GM18499 (cell line): Measurements from ENCODE around the gene GC.
"Not testable (repeated sequence)": the region's sequence is repeated elsewhere in the genome, so short reads cannot be mapped to it uniquely, and the experiment has no call there.

Experiments
- ATAC-seq: cut with Tn5 transposase; IDR thresholded peaks from one replicate; pipeline ENCODE4 v1.9.1; 2021; ENCODE audit warnings: moderate number of reproducible peaks; ENCODE audit not compliant: insufficient read depth, unreplicated experiment

The GC gene, protein sequence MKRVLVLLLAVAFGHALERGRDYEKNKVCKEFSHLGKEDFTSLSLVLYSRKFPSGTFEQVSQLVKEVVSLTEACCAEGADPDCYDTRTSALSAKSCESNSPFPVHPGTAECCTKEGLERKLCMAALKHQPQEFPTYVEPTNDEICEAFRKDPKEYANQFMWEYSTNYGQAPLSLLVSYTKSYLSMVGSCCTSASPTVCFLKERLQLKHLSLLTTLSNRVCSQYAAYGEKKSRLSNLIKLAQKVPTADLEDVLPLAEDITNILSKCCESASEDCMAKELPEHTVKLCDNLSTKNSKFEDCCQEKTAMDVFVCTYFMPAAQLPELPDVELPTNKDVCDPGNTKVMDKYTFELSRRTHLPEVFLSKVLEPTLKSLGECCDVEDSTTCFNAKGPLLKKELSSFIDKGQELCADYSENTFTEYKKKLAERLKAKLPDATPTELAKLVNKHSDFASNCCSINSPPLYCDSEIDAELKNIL

DNA sequence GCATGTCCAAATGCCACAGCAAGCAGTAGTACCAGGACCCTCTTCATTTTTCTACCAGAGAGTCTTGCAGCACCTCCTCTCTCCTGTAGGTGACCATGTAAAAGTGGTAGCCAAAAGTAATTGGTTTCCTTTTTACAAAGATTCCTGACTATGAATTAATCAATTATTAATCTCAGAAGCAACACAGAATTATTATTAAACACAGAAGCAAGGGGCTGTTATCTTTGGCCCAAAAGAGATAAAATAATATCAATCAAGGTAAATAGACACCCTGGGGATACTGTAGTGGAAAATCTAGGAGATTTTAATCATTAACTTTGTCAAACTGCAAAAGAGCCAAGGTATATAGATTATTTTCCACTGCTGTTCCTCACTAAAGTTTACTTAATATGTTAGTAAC, at the start of gene GC:
TSS of gene GC (minus strand) at position 108 of the 400 bp plus-strand sequence. CDS start at position 47, 61 bp downstream.
- no peak for ATAC-seq

DNA sequence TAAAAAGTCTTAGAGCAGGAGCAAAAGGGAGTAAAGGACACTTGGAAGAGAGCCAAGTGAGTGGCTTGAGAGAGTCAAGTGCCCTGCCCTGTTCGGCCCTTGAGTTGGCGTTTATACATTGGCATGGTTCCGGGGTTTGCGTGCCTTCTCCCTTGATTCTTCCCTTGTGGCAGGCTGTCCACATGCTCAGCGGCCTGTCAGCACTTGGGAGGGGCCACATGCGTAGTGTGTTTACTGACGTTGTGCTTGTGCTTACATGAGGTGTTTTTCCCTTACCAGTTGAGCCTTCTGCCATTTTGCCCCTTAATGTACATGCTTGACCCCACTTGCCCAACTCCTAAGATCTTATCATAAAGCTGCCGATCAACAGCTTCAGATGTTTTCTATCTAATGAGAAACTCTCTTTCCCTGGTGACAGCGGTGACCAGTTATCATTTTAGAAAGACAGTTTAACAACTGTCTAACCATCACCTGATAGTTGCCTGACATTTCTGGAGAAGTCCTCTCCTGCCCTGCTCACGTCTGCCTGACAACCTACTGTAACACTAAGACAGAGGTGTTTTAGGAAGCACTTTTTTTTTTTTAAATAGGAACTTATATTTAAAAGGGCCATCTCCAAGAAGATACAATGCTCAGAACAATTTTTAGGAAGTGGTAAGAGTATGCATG, 49.5 kb upstream of the GC start:
- ATAC-seq: no peak

DNA sequence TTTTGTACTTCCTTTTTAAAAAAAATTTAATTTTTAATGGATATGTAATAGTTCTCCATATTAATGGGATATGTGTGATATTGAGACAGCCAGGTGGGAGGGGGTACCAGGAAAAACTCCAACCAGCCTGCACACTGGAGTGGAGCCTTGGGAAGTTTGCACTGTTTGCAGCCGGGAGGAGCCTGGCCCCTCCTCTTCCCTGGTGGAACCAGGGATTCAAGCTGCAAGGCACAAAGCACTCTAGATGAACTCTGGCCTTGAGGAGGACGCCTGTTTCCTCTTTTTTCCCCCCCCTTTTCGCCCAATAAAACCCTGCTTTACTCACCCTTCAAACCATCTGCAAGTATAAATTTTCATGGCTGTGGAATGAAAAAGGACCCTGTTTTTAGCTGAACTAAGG, 48.2 kb upstream of the GC start:
- ATAC-seq: no peak

DNA sequence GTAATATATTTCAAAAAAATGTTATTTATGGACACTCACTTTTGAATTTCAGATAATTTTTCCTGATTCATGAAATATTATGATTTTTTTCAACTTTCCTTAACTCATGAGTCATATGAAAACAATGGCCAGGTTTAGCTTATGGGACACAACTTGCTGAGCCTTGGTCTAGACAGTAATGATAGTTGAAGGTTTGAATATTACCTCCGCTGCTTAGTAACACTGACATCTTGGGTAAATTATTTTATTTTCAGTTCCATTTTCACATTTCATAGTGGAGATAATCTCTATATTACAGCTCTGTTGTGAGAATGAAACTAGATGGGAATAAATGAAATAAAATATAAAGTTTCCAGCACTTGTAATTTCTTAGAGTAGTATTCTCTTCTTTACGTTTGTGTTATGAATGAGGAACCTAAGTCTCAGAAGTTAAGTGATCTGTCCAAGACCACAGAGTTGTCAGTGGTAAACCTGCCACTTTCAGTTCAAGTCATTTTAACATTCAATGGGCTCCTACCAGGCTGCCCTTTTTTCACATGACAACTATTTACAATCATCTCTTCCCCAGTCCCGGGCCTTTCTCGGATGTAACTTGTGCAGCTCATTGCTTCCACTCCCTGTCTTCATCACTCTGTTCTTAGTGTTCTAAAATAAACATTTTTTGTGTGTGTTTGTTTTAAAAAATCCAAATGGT, 46.8 kb upstream of the GC start:
- ATAC-seq: no peak

DNA sequence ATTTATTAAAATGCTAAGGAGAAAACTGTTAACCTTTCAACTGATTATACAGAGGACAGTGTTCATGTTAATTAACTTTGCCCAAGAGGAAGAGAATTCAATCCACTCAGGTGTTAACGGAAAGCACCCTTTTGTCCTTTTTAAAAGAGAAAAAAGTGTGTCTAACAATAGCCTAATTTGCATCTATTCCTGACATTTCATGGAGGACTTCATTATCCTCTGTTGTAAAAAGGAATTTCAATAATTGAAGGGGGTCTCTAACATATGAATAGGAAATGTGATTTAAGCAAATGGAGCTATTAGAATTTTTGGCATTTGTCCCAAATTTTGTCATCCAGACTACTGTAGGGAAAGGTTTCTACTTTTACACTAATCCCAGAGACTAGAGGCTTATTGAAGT, 44.6 kb upstream of the GC start:
- ATAC-seq: no peak

DNA sequence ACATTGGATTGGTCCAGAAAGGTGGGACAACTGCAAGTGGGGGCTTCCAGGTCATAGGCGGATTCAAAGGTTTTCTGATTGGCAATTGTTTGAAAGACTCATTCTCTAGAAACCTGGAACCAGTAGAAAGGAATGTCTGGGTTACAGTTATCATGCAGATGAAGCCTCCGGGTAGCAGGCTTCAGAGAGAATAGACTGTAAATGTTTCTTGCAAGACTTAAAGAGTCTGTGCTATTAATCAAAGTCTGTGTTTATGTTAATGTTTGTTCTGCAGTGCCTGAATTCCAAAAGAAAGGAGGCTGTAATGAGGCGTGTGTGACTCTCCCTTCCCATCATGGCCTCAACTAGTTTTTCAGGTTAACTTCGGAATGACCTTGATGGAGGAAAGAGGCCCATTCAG, 43.9 kb upstream of the GC start:
- no peak for ATAC-seq

DNA sequence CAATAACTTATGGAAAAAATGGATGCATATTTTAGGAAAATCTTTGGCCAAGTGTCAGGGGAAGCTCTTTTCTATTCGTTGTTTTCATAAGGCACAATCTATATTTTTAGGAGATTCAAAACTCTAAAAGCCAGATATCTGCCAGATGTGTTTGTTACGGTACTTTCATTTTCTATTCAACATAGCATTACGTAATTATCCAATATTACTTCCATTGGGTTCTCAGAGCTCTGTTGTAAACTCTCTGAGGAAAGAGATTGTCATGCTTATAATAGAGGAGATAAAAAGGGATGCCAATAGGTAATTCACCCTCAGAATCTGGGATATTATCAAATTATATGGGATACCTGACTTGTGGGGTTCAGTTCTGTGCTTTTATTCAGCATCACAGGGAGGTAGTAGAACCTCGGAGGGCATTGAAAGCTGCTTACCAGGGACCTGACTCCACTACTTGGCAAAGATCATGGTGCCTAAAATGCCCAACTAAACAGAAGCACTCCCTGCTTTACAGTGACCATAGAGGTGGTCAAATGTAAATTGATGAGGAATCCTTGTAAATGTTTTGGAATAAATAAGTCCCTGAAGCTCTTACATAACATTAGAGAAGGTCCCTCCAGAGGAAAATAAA, 32.9 kb upstream of the GC start:
- ATAC-seq: no peak

DNA sequence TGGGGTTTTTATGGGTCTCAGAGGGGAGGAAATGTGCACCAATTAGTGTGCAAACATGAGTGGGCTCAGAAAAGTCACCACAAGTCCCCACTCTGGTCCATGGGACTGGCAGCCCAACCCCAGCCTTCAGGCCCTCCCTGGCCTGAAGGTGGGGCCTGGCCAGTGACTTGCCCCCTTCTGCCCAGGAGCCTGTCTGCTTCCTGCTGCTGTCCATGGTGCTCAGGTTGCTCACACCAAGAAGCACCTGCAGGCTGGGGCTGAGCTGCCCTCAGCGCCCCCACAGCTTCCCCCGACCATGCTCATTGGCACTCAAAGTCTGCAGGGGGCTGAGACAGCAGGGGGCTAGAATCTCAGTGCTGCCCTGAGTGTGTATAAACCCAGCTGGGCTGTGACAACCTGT, 30.6 kb upstream of the GC start:
- no peak for ATAC-seq

DNA sequence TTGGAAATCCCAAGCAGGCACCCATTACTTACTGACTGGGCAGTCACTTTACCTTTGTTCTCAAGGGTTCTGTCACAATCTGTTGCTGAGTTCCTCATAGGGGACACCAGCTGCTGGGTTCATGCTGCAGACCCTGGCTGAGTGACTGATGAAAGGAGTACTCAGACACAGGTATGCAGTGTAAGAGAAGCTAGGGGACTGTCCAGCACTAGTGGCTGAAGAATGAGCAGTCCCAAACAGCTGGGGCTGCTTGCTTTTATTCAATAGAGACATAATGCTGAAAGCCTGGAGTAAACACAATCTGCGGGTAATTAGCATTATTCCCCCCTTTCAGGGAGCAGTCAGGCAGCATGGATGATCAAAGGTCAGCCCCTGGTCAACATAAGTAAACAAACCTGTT, 25.9 kb upstream of the GC start:
- not testable (repeated sequence) for ATAC-seq

DNA sequence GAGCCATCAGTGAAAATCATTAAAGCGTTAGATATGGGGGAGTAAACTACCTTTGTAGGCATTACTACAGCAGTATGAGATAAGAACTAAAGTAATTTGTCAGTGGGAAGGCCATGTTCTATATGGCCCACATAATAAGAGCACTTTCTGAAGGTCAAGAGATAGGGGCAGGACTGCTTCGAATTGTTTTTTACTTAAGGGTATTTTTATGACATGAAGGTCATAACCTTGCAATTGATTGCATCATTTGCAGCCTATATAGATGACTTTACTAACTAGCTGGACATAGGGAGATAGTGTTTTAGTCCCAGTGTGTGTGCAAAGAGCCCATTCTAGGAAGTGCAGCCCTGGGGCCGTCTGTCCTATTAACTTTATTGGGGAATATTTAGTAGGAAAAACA, 23.6 kb upstream of the GC start:
- ATAC-seq: no peak

DNA sequence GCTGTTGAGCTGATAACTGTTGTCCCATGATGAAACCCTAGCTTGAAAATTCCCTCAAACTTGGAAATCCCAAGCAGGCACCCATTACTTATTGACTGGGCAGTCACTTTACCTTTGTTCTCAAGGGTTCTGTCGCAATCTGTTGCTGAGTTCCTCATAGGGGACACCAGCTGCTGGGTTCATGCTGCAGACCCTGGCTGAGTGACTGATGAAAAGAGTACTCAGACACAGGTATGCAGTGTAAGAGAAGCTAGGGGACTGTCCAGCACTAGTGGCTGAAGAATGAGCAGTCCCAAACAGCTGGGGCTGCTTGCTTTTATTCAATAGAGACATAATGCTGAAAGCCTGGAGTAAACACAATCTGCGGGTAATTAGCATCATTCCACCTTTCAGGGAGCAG, 21.4 kb upstream of the GC start:
- ATAC-seq: not testable (repeated sequence)

DNA sequence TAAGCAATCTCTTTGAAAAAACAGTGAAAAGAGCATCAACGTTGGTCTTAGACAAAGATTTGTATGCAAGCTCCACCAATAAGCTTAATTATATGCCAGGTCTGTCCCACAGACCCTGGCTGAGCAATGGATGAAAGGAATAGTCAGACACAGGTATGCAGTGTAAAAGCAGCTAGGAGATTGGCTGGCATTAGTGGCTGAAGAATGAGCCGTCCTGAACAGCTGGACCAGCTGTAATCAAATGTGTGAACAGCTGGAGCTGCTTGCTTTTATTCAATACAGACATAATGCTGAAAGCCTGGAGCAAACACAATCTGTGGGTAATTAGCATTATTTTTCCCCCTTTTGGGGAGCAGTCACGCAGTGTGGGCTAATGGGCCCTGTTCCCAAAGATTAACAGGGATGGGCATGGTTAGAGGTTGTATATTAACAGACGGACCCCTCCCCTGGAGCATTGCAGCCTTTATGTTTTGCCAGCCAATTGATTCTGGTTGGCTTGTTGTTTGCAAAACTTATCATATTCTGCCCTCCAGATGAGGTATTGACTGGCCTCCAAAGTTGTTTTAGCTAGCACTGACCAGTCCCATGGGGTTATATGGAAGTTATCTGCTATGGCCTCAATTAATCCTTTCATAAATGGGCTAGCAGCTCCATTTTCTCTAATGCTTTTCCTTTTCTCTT, 20.3 kb upstream of the GC start:
- ATAC-seq: not testable (repeated sequence)

DNA sequence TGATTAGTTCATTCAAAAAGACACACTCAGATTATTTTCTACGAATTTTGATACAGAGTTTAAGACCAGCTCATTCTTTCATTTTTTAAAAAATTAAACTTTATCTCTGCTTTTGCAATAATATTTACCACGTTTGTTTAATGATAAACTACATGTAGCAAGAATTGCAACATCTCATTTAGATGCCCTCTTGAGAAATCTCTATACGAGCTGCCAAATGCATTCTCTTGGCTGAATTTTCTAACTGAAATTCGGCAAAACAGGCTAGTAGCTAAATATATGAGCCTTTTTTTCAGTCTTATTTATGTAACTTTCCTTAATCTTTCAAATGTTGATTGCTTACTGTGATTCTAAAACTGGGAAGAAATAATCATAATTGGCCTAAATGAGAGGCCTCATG, 2.1 kb upstream of the GC start:
- no peak for ATAC-seq

DNA sequence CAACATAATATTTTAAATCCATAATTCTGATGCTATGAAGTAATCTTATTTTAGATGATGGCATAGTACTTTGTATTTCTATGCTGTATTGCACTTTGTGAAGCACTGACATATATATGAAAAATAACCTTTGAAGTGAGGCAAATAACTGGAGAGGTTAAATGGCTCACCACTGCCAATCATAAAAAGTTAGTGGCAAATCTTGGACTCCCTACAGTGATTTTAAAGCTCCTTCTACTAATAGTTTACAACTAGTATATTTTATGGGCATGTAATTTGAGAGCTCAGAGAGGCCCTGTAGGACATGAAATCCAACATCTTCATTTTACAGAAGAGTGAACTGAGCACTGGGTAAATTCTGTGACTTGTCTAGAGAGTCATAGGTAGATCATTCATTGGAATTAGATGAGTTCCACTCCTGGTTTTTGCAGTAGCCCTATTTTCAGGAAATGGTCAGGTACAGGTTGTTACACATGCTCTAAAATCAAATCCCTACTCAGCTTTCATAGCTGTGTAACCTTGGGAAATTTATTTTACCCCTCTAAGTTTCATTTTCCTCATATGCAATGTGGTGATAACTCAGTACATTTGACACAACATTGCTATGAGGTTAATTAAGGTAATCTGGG, 804 bp upstream of the GC start:
- ATAC-seq: no peak

DNA sequence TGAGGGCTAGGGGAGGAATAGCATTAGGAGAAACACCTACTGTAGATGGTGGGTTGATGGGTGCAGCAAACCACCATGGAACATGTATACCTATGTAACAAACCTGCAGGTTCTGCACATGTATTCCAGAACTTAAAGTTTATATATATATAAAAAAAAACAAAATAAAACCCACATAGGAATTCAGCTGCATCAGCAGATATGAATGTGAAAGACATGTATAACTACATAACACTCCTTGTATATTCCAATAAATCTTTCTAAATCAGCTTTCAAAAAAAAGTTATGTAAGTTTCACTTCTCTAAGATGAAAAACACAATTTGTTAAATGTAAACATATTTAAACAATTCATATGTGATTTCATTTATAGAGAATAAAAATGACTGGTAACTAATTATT, 6.0 kb downstream of the GC start:
- no peak for ATAC-seq

DNA sequence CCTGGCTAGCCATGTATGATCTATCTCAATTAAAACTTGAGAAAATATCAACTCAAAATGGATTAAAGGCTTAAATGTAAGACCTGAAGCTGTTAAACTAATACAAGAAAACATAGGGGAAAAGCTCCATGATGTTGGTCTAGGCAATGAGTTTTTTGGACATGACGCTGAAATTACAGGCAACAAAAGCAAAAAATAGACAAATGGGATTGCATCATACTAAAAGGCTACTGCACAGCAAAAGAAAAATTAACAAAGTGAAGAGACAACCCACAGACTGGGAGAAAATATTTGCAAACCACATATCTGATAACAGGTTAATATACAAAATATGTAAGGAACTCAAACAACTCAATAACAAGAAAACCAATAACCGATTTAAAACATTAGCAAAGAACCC, 8.4 kb downstream of the GC start:
- no peak for ATAC-seq

DNA sequence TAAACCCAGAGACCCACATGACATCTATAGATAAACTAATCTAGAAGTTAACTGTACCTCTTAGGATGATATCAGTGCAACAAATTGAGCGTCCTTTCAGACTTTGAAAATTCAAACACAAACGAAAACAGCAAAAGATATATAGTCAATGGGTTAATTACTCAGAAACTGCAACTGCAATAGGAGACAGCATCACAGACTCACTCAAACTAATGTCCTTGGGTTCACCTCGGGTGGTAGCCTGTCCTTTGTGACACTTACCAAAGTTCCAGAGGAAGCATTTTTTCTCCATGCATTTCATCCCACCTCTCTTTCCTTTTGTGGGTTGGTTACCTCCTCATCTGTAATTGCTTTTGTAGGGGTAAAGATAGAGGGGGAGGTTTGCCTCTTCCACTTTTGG, 9.7 kb downstream of the GC start:
- no peak for ATAC-seq

DNA sequence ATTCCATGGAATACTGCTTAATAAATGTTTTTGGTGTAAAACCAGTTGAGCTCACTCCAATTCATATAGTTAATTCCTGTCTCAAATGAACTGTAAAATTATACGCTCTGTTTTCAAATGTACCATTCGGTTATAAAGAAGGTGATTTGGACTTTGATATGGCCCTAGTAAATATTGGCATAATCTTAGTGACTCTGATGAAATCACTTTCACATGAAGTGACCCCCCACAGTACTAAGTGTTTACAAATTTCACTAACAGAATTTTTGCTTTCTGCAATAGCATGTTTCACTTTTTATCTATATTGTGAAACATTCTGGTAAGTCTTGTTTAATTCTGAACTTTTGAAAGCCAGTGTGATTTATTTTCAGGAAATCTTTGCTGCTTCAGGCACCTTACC, 10.9 kb downstream of the GC start:
- ATAC-seq: no peak

DNA sequence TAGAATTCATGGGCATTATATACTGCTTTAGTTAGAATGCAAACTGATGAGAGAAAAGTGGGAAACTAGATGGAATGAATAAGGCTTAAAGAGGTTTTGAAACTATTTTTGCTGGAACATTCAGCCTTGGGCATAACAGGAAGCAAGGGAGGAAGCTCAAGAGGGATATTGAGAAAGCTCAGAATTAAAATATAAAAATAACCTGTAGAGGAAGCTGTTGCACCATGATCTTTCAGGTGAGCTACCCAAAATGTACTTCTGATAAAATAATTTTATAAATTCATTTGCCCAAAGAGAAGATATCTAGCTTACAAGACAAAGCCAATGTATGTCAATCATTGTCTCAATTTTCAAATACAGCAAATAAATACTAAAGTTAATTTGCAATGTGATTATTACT, 11.3 kb downstream of the GC start:
- ATAC-seq: no peak

DNA sequence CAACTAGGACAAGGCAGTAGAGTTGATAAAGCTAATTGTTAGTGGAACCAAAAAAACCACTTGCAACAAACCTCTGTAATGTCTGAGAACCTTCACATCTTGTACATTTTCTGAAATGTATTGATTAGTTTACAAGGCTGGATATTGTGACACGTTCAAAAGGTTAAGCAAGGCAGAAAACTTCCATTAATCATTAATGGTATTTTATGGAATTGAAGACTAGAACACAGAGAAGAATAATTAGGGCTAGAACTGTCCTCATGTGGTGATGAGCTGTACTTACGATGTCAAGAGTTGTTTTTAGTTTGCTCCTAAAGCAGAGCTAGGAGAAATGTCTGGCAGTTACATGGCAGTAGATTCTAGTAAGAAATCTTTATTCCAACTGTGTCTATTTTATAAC, 12.3 kb downstream of the GC start:
- ATAC-seq: no peak
